ENCODE results near the gene RFLNA. TPM values are rescaled to one million over a fixed set of nuclear protein-coding genes. Genes with fewer than 3 reads are reported as not detected.
A peak's percentile ranks its signal among the peaks of the same experiment; 100 is the strongest.
"Not testable (repeated sequence)": the region's sequence is repeated elsewhere in the genome, so short reads cannot be mapped to it uniquely, and the experiment has no call there.

Gene RFLNA
- total and polyA plus RNA-seq, 2 experiments from 2014 or later, result 57.8 to 67.8 TPM

DNA sequence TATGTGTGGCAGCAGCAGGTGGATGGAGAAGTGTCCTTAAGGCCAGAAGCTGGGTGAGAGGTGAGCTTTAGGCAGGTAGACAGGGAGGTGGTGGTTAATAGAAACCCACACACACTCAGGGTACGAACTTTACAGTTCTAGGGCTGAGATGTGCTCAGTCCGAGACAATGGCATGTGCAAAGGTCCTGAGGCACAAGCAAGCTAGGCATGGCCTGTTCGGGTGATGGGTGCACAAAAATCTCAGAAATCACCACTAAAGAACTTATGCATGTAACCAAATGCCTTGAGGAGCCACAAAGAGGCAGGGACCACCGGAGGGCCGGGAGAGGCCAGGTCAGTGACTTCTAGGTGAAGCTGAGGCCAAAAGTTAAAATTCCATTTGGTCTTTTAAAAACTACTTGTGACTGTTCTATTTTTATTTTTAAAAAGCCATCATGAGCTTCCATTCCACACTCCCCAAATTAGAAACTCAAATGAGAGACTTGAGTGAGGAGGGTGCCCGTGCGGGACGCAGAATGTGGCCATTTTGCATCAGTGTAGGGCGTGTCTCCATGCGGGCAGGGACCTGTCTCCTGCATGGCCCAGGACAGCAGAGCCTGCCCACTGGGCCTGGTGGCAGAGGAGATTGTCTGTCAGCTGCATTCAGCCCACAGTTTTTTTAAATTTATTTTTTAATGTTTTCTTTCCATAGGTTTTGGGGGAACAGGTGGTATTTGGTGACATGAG, 4.0 kb downstream of the RFLNA start:
- no peaks in the 10 kb centered on the region for H3K36me3 ChIP-seq (replicated peaks; ENCODE audit: insufficient read depth, low read depth)
- H3K27me3 ChIP-seq, result no peaks in the 10 kb centered on the region
- H3K79me2 ChIP-seq, result peaks cover 75% of the 10 kb centered on the region
- H3K9me2 ChIP-seq (replicated peaks; ENCODE audit: insufficient read depth), result no peaks in the 10 kb centered on the region
- no peak overlapping the region for H2AFZ ChIP-seq
- 98% methylated on average over 10 of the region's 10 CpGs for WGBS (ENCODE audit: low lambda C conversion rate, missing lambda C conversion rate)
- H3K4me2 ChIP-seq, result peak overlapping the region; percentile 86
- no peak overlapping the region for H3K4me3 ChIP-seq
- H4K20me1 ChIP-seq (ENCODE audit: insufficient read depth, poor library complexity, severe bottlenecking), result peaks cover 48% of the 10 kb centered on the region
- H3K9me3 ChIP-seq (ENCODE audit: low read depth), result no peaks in the 10 kb centered on the region
- TF ChIP-seq EZH2 (IDR thresholded peaks at IDR 0.05; ENCODE audit: borderline replicate concordance) (no peak), EZH2phosphoT487 (IDR thresholded peaks at IDR 0.05; ENCODE audit: low read depth, severe bottlenecking, unreplicated experiment) (no peak)
- TF ChIP-seq, protein P1, sequence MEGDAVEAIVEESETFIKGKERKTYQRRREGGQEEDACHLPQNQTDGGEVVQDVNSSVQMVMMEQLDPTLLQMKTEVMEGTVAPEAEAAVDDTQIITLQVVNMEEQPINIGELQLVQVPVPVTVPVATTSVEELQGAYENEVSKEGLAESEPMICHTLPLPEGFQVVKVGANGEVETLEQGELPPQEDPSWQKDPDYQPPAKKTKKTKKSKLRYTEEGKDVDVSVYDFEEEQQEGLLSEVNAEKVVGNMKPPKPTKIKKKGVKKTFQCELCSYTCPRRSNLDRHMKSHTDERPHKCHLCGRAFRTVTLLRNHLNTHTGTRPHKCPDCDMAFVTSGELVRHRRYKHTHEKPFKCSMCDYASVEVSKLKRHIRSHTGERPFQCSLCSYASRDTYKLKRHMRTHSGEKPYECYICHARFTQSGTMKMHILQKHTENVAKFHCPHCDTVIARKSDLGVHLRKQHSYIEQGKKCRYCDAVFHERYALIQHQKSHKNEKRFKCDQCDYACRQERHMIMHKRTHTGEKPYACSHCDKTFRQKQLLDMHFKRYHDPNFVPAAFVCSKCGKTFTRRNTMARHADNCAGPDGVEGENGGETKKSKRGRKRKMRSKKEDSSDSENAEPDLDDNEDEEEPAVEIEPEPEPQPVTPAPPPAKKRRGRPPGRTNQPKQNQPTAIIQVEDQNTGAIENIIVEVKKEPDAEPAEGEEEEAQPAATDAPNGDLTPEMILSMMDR (IDR thresholded peaks at IDR 0.05; ENCODE audit: poor library complexity), result no peak
- H3K27ac ChIP-seq, result no peak overlapping the region
- peaks cover 27% of the 10 kb centered on the region for H3K4me1 ChIP-seq (ENCODE audit: insufficient read depth)
- DNase-seq (ENCODE audit: low spot score), result no peak

DNA sequence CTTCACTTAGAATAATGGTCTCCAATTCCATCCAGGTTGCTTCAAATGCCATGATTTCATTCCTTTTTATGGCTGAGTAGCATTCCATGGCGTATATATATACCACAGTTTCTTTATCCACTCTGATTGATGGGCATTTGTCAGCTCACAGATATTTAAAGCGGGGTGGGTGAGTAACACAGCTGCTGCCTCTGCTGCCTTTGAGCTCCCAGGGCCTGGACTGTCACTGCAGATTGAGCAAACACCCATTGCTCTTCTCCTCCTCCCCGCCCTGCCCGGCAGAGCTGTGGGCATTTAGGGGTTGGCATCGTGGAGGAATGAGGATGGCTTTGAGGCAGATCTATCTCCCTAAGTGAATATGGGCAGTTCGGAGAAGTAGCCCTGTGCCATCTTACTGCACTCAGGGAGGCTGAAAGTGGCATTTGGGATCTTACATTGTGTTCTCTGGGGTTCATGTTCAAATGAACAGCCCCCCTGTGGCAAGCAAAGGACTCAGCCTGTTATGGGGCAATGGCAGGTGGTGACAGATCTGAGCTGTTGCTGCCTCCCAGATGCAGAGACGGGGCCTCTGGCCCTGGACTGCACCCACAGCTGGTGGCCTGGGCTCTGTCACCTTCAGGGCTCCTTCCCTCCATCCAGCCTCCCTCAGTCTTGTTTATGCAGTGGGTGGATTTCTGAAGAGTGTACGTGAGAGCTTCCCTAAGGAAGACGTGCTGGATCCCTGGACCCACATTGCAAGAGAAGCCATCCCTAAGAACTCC, 4.9 kb downstream of the RFLNA start:
- Histone ChIP-seq H3K4me1 (ENCODE audit: insufficient read depth) (peaks cover 18% of the 10 kb centered on the region), H2AFZ (no peak overlapping the region), H3K4me2 (no peak overlapping the region), H3K9me2 (replicated peaks; ENCODE audit: insufficient read depth) (no peaks in the 10 kb centered on the region), H3K27ac (no peak overlapping the region), H3K27me3 (no peaks in the 10 kb centered on the region), H3K79me2 (peaks cover 83% of the 10 kb centered on the region), H4K20me1 (ENCODE audit: insufficient read depth, poor library complexity, severe bottlenecking) (peaks cover 54% of the 10 kb centered on the region), H3K36me3 (replicated peaks; ENCODE audit: insufficient read depth, low read depth) (no peaks in the 10 kb centered on the region), H3K4me3 (no peak overlapping the region), H3K9me3 (ENCODE audit: low read depth) (no peaks in the 10 kb centered on the region)
- TF ChIP-seq EZH2 (IDR thresholded peaks at IDR 0.05; ENCODE audit: borderline replicate concordance) (no peak), EZH2phosphoT487 (IDR thresholded peaks at IDR 0.05; ENCODE audit: low read depth, severe bottlenecking, unreplicated experiment) (no peak)
- TF ChIP-seq, protein P1 (IDR thresholded peaks at IDR 0.05; ENCODE audit: poor library complexity), result no peak
- DNase-seq (ENCODE audit: low spot score), result no peak
- 84% methylated on average over 9 of the region's 9 CpGs for WGBS (ENCODE audit: low lambda C conversion rate, missing lambda C conversion rate)

DNA sequence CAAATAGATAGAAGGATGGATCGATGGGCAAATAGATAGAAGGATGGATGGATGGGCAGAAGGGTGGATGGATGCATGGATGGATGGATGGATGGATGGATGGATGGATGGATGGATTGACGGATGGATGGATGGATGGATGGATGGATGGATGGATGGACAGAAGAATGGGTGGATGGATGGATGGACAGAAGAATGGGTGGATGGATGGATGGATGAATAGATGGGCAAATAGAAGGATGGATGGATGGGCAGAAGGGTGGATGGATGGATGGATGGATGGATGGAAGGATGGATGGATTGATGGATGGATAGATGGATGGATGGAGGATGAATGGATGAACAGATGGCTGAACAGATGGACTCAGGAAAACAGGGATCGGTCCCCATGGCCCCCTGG, 5.8 kb downstream of the RFLNA start:
- not testable (repeated sequence) for H3K27me3 ChIP-seq; H2AFZ ChIP-seq; H3K27ac ChIP-seq; H3K9me2 ChIP-seq (replicated peaks; ENCODE audit: insufficient read depth); H3K4me3 ChIP-seq; DNase-seq (ENCODE audit: low spot score); H3K36me3 ChIP-seq (replicated peaks; ENCODE audit: insufficient read depth, low read depth); H3K4me2 ChIP-seq; H3K9me3 ChIP-seq (ENCODE audit: low read depth)
- 100% methylated on average over 2 of the region's 3 CpGs for WGBS (ENCODE audit: low lambda C conversion rate, missing lambda C conversion rate)
- Histone ChIP-seq H4K20me1 (ENCODE audit: insufficient read depth, poor library complexity, severe bottlenecking) (peaks cover 57% of the 10 kb centered on the region), H3K79me2 (peaks cover 88% of the 10 kb centered on the region), H3K4me1 (ENCODE audit: insufficient read depth) (peaks cover 18% of the 10 kb centered on the region)

DNA sequence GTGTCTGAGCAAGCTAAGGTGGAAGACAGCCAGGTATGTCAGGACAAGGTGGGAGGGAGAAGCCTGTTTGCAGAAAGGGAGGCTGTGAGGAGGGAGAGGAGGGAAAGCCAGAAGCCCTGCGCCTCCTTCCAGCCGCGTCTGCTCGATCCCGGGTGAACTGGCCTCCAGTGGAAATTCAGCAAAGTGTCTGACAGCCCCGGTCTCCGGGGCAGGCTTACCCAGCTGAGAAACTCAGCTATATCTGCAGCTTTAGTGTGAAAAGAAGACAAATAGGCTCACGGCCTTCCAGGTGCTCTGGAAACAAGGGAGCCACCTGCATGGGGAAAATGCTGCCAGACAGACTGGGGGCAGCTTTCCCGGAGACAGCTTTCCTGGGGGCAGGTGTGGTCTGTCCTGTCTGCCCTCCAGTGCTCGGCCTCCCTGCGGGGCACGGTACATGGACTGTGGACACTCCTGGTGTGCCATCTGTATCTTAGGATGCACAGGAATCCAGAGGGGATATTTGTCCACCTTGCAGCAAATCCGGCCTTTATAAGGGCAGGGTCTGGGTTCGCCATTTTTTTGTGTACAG, 6.3 kb downstream of the RFLNA start:
- DNase-seq (ENCODE audit: low spot score), result no peak
- no peaks in the 10 kb centered on the region for H3K36me3 ChIP-seq (replicated peaks; ENCODE audit: insufficient read depth, low read depth)
- TF ChIP-seq, protein P1 (IDR thresholded peaks at IDR 0.05; ENCODE audit: poor library complexity), result no peak
- TF ChIP-seq EZH2phosphoT487 (IDR thresholded peaks at IDR 0.05; ENCODE audit: low read depth, severe bottlenecking, unreplicated experiment) (no peak), EZH2 (IDR thresholded peaks at IDR 0.05; ENCODE audit: borderline replicate concordance) (no peak)
- H3K9me2 ChIP-seq (replicated peaks; ENCODE audit: insufficient read depth), result no peaks in the 10 kb centered on the region
- H3K79me2 ChIP-seq, result peaks cover 90% of the 10 kb centered on the region
- WGBS (ENCODE audit: low lambda C conversion rate, missing lambda C conversion rate), result 84% methylated on average over 14 of the region's 14 CpGs
- no peaks in the 10 kb centered on the region for H3K27me3 ChIP-seq
- H3K4me3 ChIP-seq, result no peak overlapping the region
- no peaks in the 10 kb centered on the region for H3K9me3 ChIP-seq (ENCODE audit: low read depth)
- no peak overlapping the region for H3K27ac ChIP-seq
- H2AFZ ChIP-seq, result no peak overlapping the region
- no peak overlapping the region for H3K4me2 ChIP-seq
- H3K4me1 ChIP-seq (ENCODE audit: insufficient read depth), result peaks cover 18% of the 10 kb centered on the region
- peaks cover 57% of the 10 kb centered on the region for H4K20me1 ChIP-seq (ENCODE audit: insufficient read depth, poor library complexity, severe bottlenecking)
